NT2/D1 (cell line): ENCODE data around the gene HLA-C.

Source experiments
- SUZ12 ChIP-seq: IDR thresholded peaks from 2 replicates; pipeline ENCODE4 v1.6.1; 2011; ENCODE audit not compliant: insufficient read length, insufficient read depth; ENCODE audit errors: extremely low read depth
- YY1 ChIP-seq: IDR thresholded peaks from 2 replicates; pipeline ENCODE4 v1.6.1; 2011; ENCODE audit not compliant: insufficient read length, insufficient read depth

- TF ChIP-seq SUZ12 (no peak), YY1 (no peak)
Observed at GRCh38 chr6:31299947-31300346, 28.1 kb upstream of the HLA-C start.
